Glutamatergic neuron (in vitro differentiated cells): ENCODE measurements around the gene KNCN. TPM values are rescaled to one million over a fixed set of nuclear protein-coding genes. Genes with fewer than 3 reads are reported as not detected.
A peak's percentile ranks its signal among the peaks of the same experiment; 100 is the strongest.

ENCODE experiments used
- DNase-seq: peaks from one replicate; pipeline ENCODE4 v3.0.0; 2022
- H3K27ac Mint-ChIP-seq: one replicate; pipeline ENCODE4 v1.8.0; 2020; ENCODE audit warnings: mild to moderate bottlenecking, mixed read lengths, inconsistent platforms; ENCODE audit not compliant: unreplicated experiment
- H3K27me3 Mint-ChIP-seq: one replicate; pipeline ENCODE4 v1.8.0; 2020; ENCODE audit warnings: mild to moderate bottlenecking, moderate library complexity, mixed read lengths, inconsistent platforms; ENCODE audit not compliant: unreplicated experiment
- H3K36me3 Mint-ChIP-seq: one replicate; pipeline ENCODE4 v1.8.0; 2020; ENCODE audit warnings: mild to moderate bottlenecking, mixed read lengths, inconsistent platforms; ENCODE audit not compliant: unreplicated experiment
- H3K4me1 Mint-ChIP-seq: one replicate; pipeline ENCODE4 v1.8.0; 2020; ENCODE audit warnings: mild to moderate bottlenecking, low read depth, mixed read lengths, inconsistent platforms; ENCODE audit not compliant: unreplicated experiment
- H3K4me3 Mint-ChIP-seq: one replicate; pipeline ENCODE4 v1.8.0; 2020; ENCODE audit warnings: mild to moderate bottlenecking, mixed read lengths, inconsistent platforms; ENCODE audit not compliant: unreplicated experiment
- H3K9me3 Mint-ChIP-seq: one replicate; pipeline ENCODE4 v1.8.0; 2020; ENCODE audit warnings: mild to moderate bottlenecking, moderate library complexity, mixed read lengths, inconsistent platforms; ENCODE audit not compliant: unreplicated experiment
- CTCF ChIP-seq: fragments of 200-600 bp; sonication (generic); IDR thresholded peaks from one replicate; pipeline ENCODE4 v1.5.0; 2021; ENCODE audit not compliant: partially characterized antibody, unreplicated experiment
- total RNA-seq: library from RNA; stranded (reverse); fragmentation: NEBNext Ultra II Directional; extraction: Animal tissue kit (Norgen Biotek cat#: 25700); gene quantifications from one replicate; pipeline ENCODE4 v1.2.1, GENCODE V29; 2021; ENCODE audit not compliant: unreplicated experiment

KNCN gene
- total RNA-seq, 1 donor from 2014 or later = not detected

GRCh38 chr1:46538147-46538546 lies 13.3 kb downstream of the KNCN start:
- no peak for TF ChIP-seq CTCF
- Mint-ChIP-seq H3K4me1 (peaks cover 1% of the 10 kb centered on the region), H3K36me3 (peaks cover 14% of the 10 kb centered on the region), H3K27me3 (peaks cover 20% of the 10 kb centered on the region), H3K4me3 (no peak overlapping the region), H3K9me3 (peaks cover 7% of the 10 kb centered on the region), H3K27ac (no peak overlapping the region)
- no peak for DNase-seq

- peaks cover 14% of the 10 kb centered on the region for H3K36me3 Mint-ChIP-seq
- peaks cover 1% of the 10 kb centered on the region for H3K4me1 Mint-ChIP-seq
- DNase-seq = no peak
- H3K27me3 Mint-ChIP-seq = peaks cover 19% of the 10 kb centered on the region
- no peak for TF ChIP-seq CTCF
- H3K27ac Mint-ChIP-seq = no peak overlapping the region
- H3K9me3 Mint-ChIP-seq = peaks cover 7% of the 10 kb centered on the region
- H3K4me3 Mint-ChIP-seq = no peak overlapping the region
These were observed 13.8 kb downstream of the KNCN start for GRCh38 chr1:46537651-46538050.

GRCh38 chr1:46536527-46536926 lies 14.9 kb downstream of the KNCN start:
- Mint-ChIP-seq H3K27me3 (peaks cover 19% of the 10 kb centered on the region), H3K27ac (no peak overlapping the region), H3K9me3 (peaks cover 5% of the 10 kb centered on the region), H3K4me1 (no peaks in the 10 kb centered on the region), H3K4me3 (no peak overlapping the region), H3K36me3 (peaks cover 14% of the 10 kb centered on the region)
- no peak for TF ChIP-seq CTCF
- DNase-seq = no peak

- peaks cover 2% of the 10 kb centered on the region for H3K4me1 Mint-ChIP-seq
- TF ChIP-seq CTCF = no peak
- H3K4me3 Mint-ChIP-seq = no peak overlapping the region
- H3K27ac Mint-ChIP-seq = no peak overlapping the region
- peaks cover 22% of the 10 kb centered on the region for H3K27me3 Mint-ChIP-seq
- peaks cover 5% of the 10 kb centered on the region for H3K9me3 Mint-ChIP-seq
- DNase-seq = peak; percentile 49
- H3K36me3 Mint-ChIP-seq = peaks cover 10% of the 10 kb centered on the region
These were observed 16.4 kb downstream of the KNCN start for GRCh38 chr1:46535063-46535462.

- H3K9me3 Mint-ChIP-seq = peaks cover 5% of the 10 kb centered on the region
- H3K4me3 Mint-ChIP-seq = peak overlapping the region; percentile 90
- H3K27ac Mint-ChIP-seq = no peak overlapping the region
- DNase-seq = peak; percentile 52
- H3K36me3 Mint-ChIP-seq = peaks cover 10% of the 10 kb centered on the region
- TF ChIP-seq CTCF = no peak
- peaks cover 22% of the 10 kb centered on the region for H3K27me3 Mint-ChIP-seq
- H3K4me1 Mint-ChIP-seq = peaks cover 2% of the 10 kb centered on the region
These were observed 18.1 kb downstream of the KNCN start for GRCh38 chr1:46533179-46533864.
